RCC 7860 (cell line): ENCODE results near the gene RCL1.

Source experiments
- DNase-seq: peaks from one replicate; pipeline ENCODE4 v3.0.0-alpha.2; 2015; ENCODE audit warnings: low spot score
- FAIRE-seq: peaks from 2 replicates; lab custom pipeline; 2012; peaks lifted over from hg19 to GRCh38; lab: Jason Lieb, UNC

The RCL1 gene

GRCh38 chr9:4837261-4838188, 44.8 kb downstream of the RCL1 start:
- FAIRE-seq (peak; percentile 92), DNase-seq (peak; percentile 72)

GRCh38 chr9:4838189-4838546, 45.4 kb downstream of the RCL1 start:
- no peak for FAIRE-seq
- no peak for DNase-seq

GRCh38 chr9:4839470-4839912, 46.7 kb downstream of the RCL1 start:
- FAIRE-seq (no peak), DNase-seq (no peak)

GRCh38 chr9:4840018-4840417, 47.3 kb downstream of the RCL1 start:
- no peak for DNase-seq
- FAIRE-seq = no peak

- DNase-seq = no peak
- FAIRE-seq = no peak
Measured at GRCh38 chr9:4842213-4842612, 49.5 kb downstream of the RCL1 start.

- FAIRE-seq (no peak), DNase-seq (no peak)
Measured at GRCh38 chr9:4842734-4843133, 50.0 kb downstream of the RCL1 start.

- DNase-seq (no peak), FAIRE-seq (no peak)
Measured at GRCh38 chr9:4844056-4844838, 51.5 kb downstream of the RCL1 start.

- FAIRE-seq (no peak), DNase-seq (no peak)
Measured at GRCh38 chr9:4849369-4849768, 56.6 kb downstream of the RCL1 start.

GRCh38 chr9:4850603-4851310, 58.0 kb downstream of the RCL1 start:
- DNase-seq (no peak), FAIRE-seq (no peak)

- FAIRE-seq (no peak), DNase-seq (no peak)
Measured at GRCh38 chr9:4852419-4852818, 59.7 kb downstream of the RCL1 start.

GRCh38 chr9:4854265-4854590, 61.5 kb downstream of the RCL1 start:
- FAIRE-seq (no peak), DNase-seq (no peak)

GRCh38 chr9:4855841-4856240, 63.1 kb downstream of the RCL1 start:
- no peak for DNase-seq
- FAIRE-seq = no peak

GRCh38 chr9:4857163-4857810, 64.5 kb downstream of the RCL1 start:
- DNase-seq = no peak
- no peak for FAIRE-seq

- FAIRE-seq = no peak
Measured at GRCh38 chr9:4859035-4859434, 66.3 kb downstream of the RCL1 start.

GRCh38 chr9:4860383-4860782, 67.6 kb downstream of the RCL1 start:
- FAIRE-seq = no peak

More at GRCh38 chr9:4859035-4859434, 66.3 kb downstream of the RCL1 start:
- no peak for DNase-seq

GRCh38 chr9:4861145-4861544, 68.4 kb downstream of the RCL1 start:
- FAIRE-seq (no peak), DNase-seq (no peak)

More at GRCh38 chr9:4860383-4860782, 67.6 kb downstream of the RCL1 start:
- no peak for DNase-seq

GRCh38 chr9:4861736-4862451, 69.2 kb downstream of the RCL1 start:
- DNase-seq = no peak
- no peak for FAIRE-seq

GRCh38 chr9:4862506-4863250, 69.9 kb downstream of the RCL1 start:
- FAIRE-seq (no peak), DNase-seq (no peak)

- FAIRE-seq (no peak), DNase-seq (no peak)
Measured at GRCh38 chr9:4864234-4864661, 71.5 kb downstream of the RCL1 start.
